Stimulated activated naive CD4-positive, alpha-beta T cell (primary cell): ENCODE results near the gene KRTAP7-1.

Source experiments
- DNase-seq, 6 experiments: peaks; one replicate each; lab custom pipeline; 2025; lab: John Stamatoyannopoulos, UW

KRTAP7-1 gene, protein sequence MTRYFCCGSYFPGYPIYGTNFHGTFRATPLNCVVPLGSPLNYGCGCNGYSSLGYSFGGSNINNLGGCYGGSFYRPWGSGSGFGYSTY

DNA sequence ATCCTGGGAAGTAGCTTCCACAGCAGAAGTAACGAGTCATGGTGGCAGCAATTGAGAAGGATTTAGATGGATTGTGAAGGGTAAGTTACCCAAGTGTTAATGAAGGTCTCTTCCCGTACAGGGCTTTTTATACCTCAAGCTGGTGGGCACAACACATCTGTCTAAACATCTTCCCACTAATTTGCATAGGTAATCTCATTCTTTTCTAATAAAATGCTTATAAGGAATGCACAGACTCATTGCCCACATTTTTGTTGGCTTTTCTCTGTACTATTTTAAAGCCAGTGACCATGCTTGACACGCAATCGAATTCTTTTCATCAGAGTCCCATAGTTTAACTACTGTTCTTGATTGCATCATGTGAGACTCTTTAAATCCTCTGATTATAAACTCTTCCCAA, at the start of gene KRTAP7-1:
TSS of gene KRTAP7-1 (minus strand) at position 101 of the 400 bp plus-strand sequence. CDS start at position 40, 61 bp downstream.
- DNase-seq = no peak

DNA sequence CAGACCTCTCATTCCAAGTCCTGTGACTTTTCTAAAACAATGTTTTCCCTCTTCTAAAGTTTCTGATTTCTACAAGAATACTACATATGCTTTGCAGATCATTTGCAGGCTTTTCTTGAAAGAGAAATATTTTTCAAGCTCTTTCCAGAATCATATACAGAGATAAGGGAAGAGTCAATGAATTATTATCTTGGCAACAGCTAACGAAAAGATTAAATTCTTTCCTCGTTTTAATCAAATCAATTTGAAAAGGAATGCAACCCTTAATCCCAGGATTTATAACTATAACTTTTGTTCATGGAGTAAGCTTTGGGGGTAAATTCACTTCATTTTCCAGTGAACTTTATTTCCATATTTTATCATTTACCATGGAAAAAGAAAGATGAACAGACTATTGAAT, 45.0 kb upstream of the KRTAP7-1 start:
- no peak for DNase-seq

DNA sequence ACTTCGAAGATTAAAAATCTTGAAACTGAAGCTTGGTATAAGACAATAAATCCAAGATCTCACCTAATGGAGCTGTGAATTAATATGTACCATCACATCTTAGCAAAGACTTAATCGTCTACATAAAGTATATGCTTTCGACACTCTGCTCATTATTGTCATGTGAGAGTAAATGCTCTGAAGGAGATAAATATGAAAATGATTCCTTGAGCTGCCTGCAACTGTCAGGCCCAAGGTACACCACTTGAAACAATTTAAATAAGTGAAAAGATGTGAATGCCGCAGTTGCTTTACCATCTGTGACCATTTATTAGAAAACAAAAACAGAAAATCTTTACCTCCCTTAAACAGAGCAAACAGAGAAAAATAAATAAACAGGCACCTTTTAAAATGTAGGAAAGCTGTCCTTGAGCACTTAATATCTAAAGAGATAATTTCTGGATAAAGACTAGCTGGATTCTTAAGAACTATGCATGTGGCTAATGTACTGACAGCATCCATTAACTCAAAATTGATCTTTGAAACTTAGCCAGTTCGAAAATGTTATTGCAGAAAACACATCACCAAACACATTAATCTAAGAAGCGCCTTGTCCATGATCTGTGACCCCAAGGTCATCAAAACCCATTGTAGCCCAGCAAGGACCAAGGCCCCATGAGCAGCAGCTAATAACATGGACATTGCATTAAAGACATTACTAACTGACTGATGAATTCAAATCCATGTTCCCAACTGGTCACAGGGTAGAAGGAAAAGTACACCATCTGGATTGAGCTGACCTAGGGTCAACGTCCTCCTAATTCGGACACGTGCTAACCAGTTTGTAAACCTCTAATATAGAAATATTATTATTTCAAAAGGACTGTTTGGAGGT, 18.3 kb upstream of the KRTAP7-1 start:
- no peak for DNase-seq

DNA sequence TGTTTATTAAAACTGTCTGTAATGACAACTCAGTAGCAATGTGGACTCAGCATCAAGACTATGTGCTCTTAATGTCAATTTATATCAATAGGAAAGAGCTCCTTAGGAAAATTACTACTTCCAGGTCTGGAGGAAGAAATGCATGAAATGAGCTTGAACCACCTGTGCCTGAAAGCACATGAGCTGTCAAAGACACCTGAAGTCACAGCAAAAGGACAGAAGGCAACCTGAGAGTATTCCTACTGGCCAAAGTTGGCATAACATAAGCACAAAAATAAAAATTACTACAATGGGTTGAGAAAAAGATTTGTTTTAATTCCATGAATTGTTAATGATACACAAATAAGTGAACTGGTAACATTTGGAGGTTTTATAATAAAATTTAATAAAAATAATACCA, 13.4 kb upstream of the KRTAP7-1 start:
- DNase-seq = no peak

DNA sequence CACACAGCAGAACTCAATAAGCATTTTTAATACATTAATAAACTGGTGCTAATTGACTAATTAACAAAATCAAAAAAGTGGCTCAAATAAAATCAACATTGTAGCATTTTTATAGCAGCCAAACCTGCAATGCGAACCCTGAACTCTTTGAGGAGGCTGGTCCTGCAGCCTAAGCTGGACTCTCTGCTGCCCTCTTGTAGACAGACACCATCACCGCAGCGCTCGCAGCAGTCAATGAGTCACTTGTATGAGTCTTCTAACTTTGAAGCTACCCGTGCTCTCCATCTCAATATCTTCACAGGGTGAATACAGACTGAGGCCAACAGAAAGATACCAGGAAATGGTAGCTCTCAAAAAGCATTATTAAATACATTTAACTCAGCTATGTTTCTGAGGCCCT, 9.7 kb upstream of the KRTAP7-1 start:
- DNase-seq = no peak

DNA sequence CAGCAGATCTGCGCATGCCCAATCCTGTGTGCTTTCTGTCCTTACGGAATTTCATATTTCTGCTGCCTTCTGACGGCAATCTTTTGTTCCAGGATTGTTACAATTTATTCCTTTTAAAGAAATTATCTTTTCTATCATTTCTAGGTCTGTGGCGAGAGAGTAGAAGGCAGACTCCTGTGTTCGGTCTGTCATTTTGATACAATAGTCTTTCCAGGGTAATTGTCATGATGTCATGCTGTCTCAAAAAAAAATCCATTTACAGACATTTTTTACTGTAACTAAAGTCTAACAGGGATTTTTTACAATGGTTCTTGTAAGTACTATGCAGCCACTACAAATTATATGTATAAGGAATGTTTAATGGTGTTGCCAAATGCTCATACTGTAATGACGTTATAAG, 9.0 kb upstream of the KRTAP7-1 start:
- DNase-seq = no peak

DNA sequence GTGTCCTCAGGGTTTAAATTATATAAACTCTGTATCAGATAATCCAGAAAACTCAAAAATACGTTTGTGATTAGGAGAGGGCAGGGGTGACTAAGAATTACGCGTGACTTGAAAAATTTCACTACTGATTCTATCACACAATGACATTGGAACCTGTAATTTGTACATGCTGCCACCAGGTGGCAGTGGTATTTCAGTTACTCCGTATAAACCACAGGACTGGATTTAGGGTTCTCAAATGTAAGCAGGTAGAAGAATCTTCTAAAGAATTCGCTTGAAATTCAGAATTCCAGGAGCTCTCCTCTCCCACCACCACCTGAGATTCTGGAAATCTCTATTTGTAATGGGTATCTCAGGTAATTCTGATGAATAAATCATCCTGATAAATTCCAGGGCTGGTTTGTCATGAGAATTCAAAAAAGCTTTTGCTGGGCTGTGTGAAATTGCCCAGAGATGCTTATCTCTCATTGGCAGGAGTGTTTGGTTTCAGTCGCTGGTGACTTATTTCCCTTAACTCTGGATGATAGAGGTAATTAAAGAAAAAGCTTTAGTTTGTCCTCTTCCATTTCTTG, 1.7 kb upstream of the KRTAP7-1 start:
- DNase-seq = peak in 3 of 6 experiments; percentile 3 to 21 (median 12)

DNA sequence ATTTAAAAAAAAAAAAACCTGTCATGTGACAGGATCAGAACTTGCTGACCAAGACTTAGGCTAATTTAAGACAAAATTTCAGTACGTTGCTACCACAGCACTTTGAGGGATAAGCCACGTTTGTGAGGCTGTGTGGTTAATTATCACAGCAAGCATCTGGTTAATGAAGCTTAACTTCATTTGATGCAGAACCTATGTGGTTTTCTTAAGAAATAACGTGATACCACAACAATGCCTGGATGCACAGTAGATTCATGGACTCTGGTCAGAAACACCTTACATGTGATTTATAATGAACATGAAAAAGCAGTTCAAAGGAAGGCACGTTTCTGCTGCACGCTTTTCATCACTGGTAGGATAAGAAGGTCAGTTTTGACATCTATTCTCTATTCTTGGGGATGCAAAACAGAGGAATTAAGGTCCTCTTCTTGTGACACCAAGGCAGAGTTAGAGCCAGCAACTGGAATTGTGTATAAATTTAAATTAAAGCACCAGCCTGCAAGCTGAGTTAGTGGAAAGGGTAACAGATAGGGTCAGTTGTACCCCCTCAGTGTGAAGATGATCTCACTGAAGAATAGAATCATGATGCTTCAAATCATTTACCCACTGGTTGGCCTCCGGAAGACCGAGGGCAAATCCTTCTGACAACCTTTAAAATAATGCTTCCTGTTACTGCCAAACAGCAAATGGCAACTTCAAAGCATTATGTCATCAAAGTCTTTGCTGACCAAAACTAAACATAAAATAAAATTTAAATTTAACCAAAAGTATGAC, 10.5 kb downstream of the KRTAP7-1 start:
- DNase-seq = no peak

DNA sequence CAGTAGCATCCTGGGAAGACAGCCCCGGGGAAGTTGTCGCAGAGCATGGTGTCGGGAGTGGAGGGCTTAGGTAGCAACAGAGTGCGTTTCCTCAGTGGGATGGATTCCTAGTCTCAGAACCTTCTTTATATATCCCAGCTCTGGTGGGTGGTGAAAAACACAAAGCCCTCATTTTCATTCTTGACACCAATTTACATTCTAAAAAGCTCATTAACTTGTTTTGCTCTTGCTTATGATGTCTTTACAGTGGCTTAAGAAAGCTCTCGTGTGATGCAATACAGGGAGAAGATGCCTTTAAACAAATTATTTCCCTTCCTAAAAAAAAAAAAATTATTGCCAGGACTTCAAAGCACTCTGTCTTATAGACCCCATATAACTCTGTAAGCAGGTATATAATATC, 16.4 kb downstream of the KRTAP7-1 start, which contains the start of gene KRTAP8-1:
TSS of gene KRTAP8-1 (minus strand) at position 101 of the 400 bp plus-strand sequence. CDS start at position 47, 54 bp downstream.
- DNase-seq = no peak

DNA sequence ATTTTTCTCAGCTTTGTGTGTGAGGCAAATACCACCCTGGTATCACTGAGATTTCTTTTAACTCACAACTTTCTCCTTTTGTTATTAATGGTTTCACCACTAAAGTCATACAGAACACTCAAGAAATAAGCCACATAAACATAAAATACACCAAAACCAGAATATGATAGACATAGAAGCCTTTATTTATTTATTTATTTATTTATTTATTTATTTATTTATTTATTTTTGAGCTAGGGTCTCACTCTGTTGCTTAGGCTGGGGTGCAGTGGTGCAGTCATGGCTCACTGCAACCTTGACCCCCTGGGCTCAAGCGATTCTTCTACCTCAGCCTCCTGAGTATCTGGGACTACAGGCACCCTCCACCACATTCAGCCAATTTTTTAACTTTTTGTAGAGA, 29.0 kb downstream of the KRTAP7-1 start:
- no peak for DNase-seq

DNA sequence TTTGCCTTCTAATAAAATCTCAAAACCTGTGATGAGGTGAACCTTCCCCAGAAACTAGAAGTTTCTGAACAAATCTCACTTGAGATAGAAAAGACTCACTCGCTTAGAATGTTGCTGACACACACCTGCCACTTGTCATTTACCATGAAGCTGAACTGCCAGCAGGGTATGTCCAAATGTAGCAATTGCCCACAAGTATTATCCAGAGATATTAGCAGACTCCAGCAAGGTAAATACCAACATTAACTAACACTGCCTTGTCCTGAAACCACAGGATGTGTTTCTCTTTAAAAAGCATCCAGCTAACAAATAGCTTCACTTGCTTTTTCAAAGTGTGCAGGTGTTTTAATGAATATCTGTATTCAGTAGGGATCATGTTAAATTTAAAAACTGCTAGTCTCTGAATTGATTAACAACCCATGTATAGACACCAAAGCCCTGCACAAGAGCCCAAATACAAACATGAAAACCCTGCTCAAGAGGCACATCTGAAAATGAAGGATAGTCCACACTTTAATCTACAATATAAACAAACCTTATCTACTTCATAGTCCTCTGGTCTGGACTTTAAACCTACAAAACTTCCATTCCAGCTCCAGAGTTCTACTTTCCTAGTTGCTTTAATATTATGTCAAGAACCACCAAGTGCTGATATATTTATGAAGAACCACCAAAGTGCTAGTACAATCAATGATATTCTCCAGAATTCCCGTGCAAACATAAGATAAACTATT, 35.8 kb downstream of the KRTAP7-1 start:
- no peak for DNase-seq

DNA sequence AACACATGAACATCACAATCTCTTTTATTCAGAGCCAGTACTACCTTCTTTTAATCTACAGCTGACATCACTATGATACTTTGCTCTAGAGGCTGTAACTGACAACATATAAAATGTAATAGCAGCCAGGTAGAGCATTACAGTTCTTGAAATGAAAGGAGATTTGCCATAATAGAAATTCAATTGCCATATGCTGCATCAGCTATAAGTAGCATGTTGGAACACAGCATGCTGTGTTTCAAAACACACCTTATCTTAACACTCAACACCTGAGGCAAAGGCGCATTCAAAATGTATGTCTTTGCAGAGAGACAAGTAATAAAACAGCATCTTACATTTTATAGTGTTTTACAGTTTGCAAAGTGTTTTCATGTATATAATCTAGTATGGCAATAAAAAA, 50.3 kb downstream of the KRTAP7-1 start:
- no peak for DNase-seq
